Measurements from ENCODE around the gene RNFT1. TPM values are rescaled to one million over a fixed set of nuclear protein-coding genes. Genes with fewer than 3 reads are reported as not detected.
A peak's percentile ranks its signal among the peaks of the same experiment; 100 is the strongest.
"Not testable (repeated sequence)": the region's sequence is repeated elsewhere in the genome, so short reads cannot be mapped to it uniquely, and the experiment has no call there.

Gene RNFT1
- 3.0 and 16.4 TPM in 2 replicates for total RNA-seq (2014; rRNA removed; shearing (Covaris generic); ENCODE audit: low replicate concordance)

GRCh38 chr17:59964482-59965328 lies at the start of gene RNFT1:
Gene RNFT1, minus strand, starts transcription at chr17:59964740. Its CDS starts 77 bp downstream, at chr17:59964663.
- in situ Hi-C loops (cut with HindIII; ENCODE audit: low pct_unique_long_range_greater_than_20kb, low sequenced_read_pairs): no loop called here
- peak; percentile 87 for DNase-seq (ENCODE audit: low read depth)

GRCh38 chr17:60009326-60009725 lies 44.8 kb upstream of the RNFT1 start:
- in situ Hi-C loops (cut with HindIII; ENCODE audit: low pct_unique_long_range_greater_than_20kb, low sequenced_read_pairs); DNase-seq (ENCODE audit: low read depth): not testable (repeated sequence)

- in situ Hi-C loops (cut with HindIII; ENCODE audit: low pct_unique_long_range_greater_than_20kb, low sequenced_read_pairs); DNase-seq (ENCODE audit: low read depth): not testable (repeated sequence)
Measured at GRCh38 chr17:60008377-60008776, 43.8 kb upstream of the RNFT1 start.

DNA sequence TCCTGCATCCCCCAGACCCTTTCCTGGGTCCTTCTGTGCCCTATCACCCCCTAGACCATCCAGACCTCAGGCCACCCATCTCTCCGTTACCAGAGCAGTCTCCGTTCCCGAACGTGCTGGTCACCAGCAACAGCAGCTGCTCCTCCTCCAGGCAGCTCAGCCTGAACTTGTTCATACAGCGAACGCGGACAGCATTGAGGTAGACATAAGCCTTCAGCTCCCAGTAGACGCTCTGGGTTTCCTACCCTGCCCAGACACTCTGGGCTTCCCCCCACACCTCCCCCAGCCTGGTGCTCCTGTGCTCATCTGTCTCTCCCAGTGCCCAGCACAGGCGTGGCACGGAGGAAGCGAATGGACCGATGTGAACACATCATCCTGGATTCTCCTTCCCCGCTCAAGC lies 41.6 kb upstream of the RNFT1 start:
- in situ Hi-C loops (cut with HindIII; ENCODE audit: low pct_unique_long_range_greater_than_20kb, low sequenced_read_pairs): no loop called here
- DNase-seq (ENCODE audit: low read depth): no peak

DNA sequence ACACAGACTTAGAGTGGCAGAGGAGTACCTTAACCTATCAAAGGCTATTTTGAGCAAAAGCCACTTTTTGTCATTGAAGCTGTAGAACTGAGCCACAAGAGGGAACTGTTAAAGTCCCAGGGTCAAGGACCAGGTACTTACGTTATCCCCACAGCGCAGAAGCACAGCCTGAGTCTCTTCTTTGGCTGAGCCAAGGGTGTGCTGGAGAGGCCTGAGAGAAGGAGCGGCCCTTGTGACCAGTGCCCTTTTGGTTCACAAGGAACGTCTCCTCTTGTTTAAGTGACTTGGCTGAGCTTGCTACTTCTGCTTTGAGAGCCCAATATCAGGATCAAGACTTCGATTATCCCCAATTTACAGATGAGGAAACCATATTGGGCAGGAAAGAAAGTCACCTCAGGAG lies 40.0 kb upstream of the RNFT1 start:
- in situ Hi-C loops (cut with HindIII; ENCODE audit: low pct_unique_long_range_greater_than_20kb, low sequenced_read_pairs); DNase-seq (ENCODE audit: low read depth): not testable (repeated sequence)

DNA sequence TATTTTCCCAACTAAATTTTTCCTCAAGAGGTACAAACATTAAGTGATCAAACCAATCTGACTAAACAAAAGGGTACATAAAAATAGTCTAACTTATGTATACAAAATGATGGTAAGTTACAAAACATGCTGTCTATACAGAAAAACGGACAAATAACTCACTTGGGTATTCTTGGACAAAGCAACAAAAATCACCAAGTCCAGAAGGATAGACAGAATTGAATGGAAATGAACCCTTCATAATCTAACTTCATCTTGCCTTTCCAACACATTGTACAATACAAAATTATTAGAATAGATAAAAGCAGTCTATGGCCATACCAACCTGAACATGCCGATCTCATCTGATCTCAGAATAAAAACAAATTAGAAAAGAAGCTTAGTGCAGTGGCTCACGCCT lies 37.9 kb upstream of the RNFT1 start:
- DNase-seq (ENCODE audit: low read depth); in situ Hi-C loops (cut with HindIII; ENCODE audit: low pct_unique_long_range_greater_than_20kb, low sequenced_read_pairs): not testable (repeated sequence)

- DNase-seq (ENCODE audit: low read depth); in situ Hi-C loops (cut with HindIII; ENCODE audit: low pct_unique_long_range_greater_than_20kb, low sequenced_read_pairs): not testable (repeated sequence)
Measured at GRCh38 chr17:59996608-59997007, 32.1 kb upstream of the RNFT1 start.

- in situ Hi-C loops (cut with HindIII; ENCODE audit: low pct_unique_long_range_greater_than_20kb, low sequenced_read_pairs); DNase-seq (ENCODE audit: low read depth): not testable (repeated sequence)
Measured at GRCh38 chr17:59975166-59975565, 10.6 kb upstream of the RNFT1 start.

- in situ Hi-C loops (cut with HindIII; ENCODE audit: low pct_unique_long_range_greater_than_20kb, low sequenced_read_pairs): not testable (repeated sequence)
Measured at GRCh38 chr17:59973483-59973882, 8.9 kb upstream of the RNFT1 start.

DNA sequence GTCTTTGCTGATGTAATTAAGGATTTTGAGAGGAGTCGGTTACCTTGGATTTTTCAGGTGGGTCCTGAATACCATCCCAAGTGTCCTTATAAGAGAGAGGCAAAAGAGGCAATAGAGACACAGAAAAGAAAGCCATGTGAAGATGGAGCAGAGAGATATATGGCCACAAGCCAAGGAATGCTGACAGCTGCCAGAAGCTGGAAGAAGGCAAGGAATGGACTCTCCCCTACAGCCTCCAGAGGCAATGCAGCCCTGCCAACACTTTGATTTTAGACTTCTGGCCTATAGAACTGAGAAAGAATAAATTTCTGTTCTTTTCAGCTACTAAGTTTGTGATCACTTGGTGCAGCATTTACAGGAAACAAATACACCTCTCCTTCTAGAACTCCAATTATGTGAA lies 8.2 kb upstream of the RNFT1 start:
- DNase-seq (ENCODE audit: low read depth): no peak
- in situ Hi-C loops (cut with HindIII; ENCODE audit: low pct_unique_long_range_greater_than_20kb, low sequenced_read_pairs): no loop called here

More at GRCh38 chr17:59973483-59973882, 8.9 kb upstream of the RNFT1 start:
- not testable (repeated sequence) for DNase-seq (ENCODE audit: low read depth)

DNA sequence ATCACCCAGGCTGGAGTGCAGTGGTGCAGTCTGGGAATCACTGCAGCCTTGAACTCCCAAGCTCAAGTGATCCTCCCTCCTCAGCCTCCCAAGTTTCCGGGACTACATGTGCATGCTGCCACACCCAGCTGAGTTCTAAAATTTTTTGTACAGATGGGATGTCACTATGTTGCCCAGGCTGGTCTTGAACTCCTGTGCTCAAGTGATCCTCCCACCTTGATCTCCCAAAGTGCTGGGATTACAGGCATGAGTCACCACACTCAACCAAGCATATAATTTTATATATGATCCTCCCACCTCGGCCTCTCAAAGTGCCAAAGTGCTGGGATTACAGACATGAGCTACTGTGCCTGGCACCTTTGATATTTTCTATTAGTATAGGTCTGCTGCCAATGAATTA lies 7.2 kb upstream of the RNFT1 start:
- DNase-seq (ENCODE audit: low read depth); in situ Hi-C loops (cut with HindIII; ENCODE audit: low pct_unique_long_range_greater_than_20kb, low sequenced_read_pairs): not testable (repeated sequence)

DNA sequence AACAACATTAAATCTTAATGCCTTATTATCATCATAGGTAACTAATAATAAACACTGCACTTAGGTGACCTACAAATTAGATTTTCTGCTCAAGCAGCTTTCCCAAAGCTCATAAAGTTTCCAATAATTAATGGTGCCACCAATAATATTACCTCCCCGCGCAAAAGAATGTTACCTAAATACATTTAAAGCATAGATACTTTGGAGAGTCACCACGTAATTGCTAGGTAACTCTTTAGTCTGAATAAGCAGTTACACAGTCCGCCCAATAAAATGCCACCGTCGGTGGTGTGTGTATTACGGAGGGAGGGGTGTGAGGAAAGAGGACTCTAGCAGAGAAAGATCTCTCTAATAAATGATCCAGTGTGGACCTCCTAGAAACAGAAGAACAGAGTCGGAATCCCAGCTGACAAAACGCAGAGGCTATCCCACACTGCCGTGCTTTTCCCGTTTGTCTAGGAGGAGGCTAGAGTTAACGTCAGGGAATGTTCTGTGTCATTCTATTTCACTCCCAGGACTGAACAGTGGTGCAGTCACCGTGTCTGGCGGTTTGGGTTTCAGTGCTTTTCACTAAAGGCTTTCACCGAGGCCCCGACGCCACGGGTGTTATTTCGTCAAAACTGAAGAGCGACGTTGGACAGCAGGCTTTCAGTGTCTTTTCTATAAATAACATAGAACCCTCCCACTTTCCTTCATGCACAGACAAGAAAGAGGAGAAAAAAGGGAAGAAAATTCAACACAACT lies 630 bp downstream of the RNFT1 start:
- in situ Hi-C loops (cut with HindIII; ENCODE audit: low pct_unique_long_range_greater_than_20kb, low sequenced_read_pairs): no loop called here
- no peak for DNase-seq (ENCODE audit: low read depth)

DNA sequence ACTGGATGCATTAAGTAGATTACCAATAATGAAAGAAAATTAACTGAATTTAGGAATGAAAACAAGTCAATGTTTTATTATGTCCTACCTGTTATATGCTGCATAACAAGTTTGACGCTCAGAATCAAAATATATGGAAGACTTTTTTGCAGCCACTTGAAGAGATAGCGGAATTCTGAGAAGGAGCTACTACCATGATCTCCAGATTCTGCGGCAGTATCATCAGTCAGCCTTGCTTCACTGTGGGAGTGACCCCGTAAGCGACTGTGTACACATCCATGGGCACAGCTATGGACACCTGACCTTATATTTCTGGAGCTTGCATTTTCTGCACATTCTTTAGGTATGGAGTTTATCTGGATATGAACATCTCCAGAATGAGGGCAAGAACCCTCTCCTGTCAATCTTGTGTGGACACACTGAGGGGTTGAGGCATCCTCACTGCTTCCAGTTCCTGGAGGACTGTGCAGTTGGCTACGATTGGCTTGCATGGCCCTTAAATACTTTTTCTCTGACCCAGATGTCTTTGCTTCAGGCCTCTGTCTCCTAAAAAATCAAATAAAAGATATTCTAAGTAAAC lies 1.7 kb downstream of the RNFT1 start:
- in situ Hi-C loops (cut with HindIII; ENCODE audit: low pct_unique_long_range_greater_than_20kb, low sequenced_read_pairs): no loop called here
- no peak for DNase-seq (ENCODE audit: low read depth)

GRCh38 chr17:59959574-59959973 lies 5.0 kb downstream of the RNFT1 start:
- in situ Hi-C loops (cut with HindIII; ENCODE audit: low pct_unique_long_range_greater_than_20kb, low sequenced_read_pairs); DNase-seq (ENCODE audit: low read depth): not testable (repeated sequence)

GRCh38 chr17:59954856-59955255 lies 9.7 kb downstream of the RNFT1 start:
- in situ Hi-C loops (cut with HindIII; ENCODE audit: low pct_unique_long_range_greater_than_20kb, low sequenced_read_pairs): no loop called here

DNA sequence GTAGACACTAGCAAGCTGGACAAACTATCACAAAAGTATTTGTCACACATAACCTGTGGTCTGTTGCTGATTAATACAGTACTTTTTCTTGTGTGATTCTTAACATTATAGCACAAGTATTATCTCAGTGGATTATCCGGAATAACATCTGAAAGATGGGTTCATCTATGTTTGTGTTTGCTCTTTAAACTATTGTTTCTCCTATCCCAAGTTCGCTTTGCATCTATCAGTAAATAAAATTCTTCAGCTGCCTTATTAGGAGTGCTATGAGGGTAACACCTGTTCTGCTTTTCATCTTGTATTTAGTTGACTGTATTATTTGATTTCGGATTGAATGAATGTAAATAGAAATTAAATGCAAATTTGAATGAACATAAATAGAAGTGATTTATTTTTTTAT lies 14.5 kb downstream of the RNFT1 start:
- no peak for DNase-seq (ENCODE audit: low read depth)
- in situ Hi-C loops (cut with HindIII; ENCODE audit: low pct_unique_long_range_greater_than_20kb, low sequenced_read_pairs): no loop called here

More at GRCh38 chr17:59954856-59955255, 9.7 kb downstream of the RNFT1 start:
- DNase-seq (ENCODE audit: low read depth): no peak

DNA sequence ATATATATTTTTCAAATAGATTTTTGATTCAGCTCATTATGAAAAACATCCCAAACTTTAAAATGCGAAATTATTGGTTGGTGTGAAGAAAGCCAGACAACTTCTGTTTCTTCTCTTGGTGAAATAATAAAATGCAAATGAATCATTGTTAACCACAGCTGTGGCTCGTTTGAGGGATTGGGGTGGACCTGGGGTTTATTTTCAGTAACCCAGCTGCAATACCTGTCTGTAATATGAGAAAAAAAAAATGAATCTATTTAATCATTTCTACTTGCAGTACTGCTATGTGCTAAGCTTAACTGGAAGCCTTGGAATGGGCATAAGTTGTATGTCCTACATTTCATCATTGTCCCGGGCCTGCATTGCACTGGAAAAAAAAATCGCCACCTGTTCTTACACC lies 17.2 kb downstream of the RNFT1 start:
- in situ Hi-C loops (cut with HindIII; ENCODE audit: low pct_unique_long_range_greater_than_20kb, low sequenced_read_pairs); DNase-seq (ENCODE audit: low read depth): not testable (repeated sequence)

DNA sequence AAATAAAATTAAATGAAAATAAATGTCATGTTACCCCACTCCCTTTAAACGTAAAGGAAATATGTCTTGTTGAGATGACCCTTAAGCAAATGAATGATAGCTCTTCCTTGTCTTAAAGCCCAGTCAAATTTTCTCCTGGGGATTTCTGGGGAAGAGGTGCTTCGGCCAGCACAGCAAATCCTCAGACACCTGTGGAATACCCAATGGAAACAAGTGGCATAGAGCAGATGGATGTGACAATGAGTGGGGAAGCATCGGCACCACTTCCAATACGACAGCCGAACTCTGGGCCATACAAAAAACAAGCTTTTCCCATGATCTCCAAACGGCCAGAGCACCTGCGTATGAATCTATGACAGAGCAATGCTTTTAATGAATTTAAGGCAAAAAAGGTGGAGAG lies 18.1 kb downstream of the RNFT1 start:
- in situ Hi-C loops (cut with HindIII; ENCODE audit: low pct_unique_long_range_greater_than_20kb, low sequenced_read_pairs); DNase-seq (ENCODE audit: low read depth): not testable (repeated sequence)

DNA sequence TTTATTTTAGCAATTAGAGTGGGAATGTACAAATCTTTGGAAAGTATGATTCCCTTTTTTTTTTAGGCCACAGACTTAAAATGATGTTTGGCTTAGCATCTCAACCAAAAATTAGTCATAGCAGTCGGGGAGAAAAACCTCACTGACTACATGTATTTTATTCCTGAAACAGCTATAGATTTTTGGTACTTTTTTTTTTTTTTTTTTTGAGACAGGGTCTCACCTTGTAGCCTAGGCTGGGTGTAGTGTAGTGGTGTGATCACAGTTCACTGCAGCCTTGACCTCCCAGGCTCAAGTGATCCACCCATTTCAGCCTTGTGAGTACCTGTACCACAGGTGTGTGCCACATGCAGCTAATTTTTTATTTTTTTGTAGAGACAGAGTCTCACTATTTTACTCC lies 23.4 kb downstream of the RNFT1 start:
- in situ Hi-C loops (cut with HindIII; ENCODE audit: low pct_unique_long_range_greater_than_20kb, low sequenced_read_pairs): no loop called here
- DNase-seq (ENCODE audit: low read depth): no peak

Measured in Caki2 (cell line).